Choroid plexus epithelial cell (primary cell): ENCODE data around the gene CORO7.
A peak's percentile ranks its signal among the peaks of the same experiment; 100 is the strongest.

Experiments used
- DNase-seq: peaks from one replicate; pipeline ENCODE4 v3.0.0-alpha.2; 2010; ENCODE audit warnings: low read depth
- H3K4me3 ChIP-seq: 2 replicates; pipeline ENCODE4 v1.5.1; 2011; ENCODE audit warnings: low read depth, mild to moderate bottlenecking, control low read depth, low read length, moderate library complexity
- TF ChIP-seq, protein P1 (sequence below): conservative IDR thresholded peaks from 2 replicates; pipeline ENCODE4 v1.5.1; 2011; ENCODE audit warnings: low read depth, mild to moderate bottlenecking, control low read depth, inconsistent platforms, low read length, moderate library complexity

The CORO7 gene

DNA sequence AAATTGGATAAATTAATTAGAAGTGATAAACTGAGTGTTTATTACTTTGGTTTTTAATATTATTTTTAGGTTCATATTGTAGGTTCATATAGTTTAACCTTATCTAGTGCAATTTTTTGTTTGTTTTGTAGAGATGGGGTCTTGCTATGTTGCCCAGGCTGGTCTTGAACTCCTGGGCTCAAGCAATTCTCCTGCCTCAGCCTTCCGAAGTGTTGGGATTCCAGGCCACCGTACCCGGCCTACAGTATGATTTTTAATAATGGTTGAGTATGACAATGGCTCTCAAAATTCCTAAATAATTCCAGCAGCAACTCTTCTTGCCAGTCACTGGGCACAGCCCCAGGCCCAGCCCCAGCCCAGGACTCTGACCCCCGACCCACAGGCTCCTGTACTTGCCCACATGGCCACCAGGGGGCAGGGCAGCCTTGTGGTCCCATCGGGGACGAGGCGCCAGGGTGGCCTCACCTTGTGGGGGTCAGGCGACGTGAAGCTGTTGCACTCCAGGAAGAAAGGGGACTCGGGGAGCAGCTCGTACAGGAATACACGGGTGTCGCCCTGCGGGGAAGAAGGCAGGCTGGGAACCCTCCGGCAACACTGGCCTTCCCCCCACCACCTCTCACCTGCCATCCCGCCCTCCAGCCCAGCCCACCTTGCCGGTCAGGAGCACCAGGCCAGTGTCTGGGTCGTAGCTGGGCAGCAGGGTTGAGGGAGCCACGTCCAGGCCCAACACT lies 57.4 kb downstream of the CORO7 start:
- TF ChIP-seq, protein P1, sequence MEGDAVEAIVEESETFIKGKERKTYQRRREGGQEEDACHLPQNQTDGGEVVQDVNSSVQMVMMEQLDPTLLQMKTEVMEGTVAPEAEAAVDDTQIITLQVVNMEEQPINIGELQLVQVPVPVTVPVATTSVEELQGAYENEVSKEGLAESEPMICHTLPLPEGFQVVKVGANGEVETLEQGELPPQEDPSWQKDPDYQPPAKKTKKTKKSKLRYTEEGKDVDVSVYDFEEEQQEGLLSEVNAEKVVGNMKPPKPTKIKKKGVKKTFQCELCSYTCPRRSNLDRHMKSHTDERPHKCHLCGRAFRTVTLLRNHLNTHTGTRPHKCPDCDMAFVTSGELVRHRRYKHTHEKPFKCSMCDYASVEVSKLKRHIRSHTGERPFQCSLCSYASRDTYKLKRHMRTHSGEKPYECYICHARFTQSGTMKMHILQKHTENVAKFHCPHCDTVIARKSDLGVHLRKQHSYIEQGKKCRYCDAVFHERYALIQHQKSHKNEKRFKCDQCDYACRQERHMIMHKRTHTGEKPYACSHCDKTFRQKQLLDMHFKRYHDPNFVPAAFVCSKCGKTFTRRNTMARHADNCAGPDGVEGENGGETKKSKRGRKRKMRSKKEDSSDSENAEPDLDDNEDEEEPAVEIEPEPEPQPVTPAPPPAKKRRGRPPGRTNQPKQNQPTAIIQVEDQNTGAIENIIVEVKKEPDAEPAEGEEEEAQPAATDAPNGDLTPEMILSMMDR, result peak; percentile 91
- DNase-seq, result no peak
- no peak overlapping the region for H3K4me3 ChIP-seq

DNA sequence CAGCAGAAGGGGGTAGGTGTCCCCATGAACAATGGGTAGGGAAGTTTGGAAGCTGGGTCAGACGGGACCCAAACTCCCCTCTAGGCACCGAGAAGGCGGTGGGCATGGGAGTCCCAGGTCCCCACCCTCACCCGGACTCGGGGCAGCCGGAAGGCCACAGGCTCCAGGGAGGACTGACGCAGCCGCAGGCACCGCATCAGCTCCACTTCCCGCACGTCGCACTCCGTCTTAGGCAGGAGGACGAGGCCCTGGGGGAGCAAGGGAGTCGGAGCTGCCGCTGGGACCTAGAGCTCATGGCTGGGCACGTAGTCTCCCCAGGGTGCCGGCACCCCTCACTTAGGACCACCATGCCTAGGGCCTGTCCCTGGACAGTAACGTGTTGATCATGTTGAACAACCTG lies 58.2 kb downstream of the CORO7 start:
- H3K4me3 ChIP-seq, result no peak overlapping the region
- no peak for DNase-seq
- TF ChIP-seq, protein P1, result no peak

DNA sequence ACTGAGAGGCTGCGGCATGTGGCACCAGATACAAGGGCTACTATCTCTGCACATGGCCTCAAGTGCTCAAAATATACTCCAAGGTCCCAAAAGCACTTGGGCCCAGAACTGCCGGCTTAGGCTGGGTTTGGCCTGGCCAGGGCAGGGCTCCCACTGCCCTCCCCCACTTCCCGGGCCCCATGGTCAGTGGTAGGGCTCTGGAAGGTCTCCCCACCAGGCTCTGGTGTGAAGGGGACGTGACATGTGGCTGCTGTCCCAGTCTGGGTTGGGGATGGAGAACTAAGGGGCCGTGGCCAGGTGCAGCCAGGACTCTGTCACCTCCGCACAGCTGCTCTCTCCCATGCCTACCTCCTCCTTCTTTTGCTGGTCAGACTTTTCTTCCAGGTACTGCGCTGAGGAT lies 59.6 kb downstream of the CORO7 start:
- TF ChIP-seq, protein P1, result no peak
- no peak for DNase-seq
- H3K4me3 ChIP-seq, result no peak overlapping the region

DNA sequence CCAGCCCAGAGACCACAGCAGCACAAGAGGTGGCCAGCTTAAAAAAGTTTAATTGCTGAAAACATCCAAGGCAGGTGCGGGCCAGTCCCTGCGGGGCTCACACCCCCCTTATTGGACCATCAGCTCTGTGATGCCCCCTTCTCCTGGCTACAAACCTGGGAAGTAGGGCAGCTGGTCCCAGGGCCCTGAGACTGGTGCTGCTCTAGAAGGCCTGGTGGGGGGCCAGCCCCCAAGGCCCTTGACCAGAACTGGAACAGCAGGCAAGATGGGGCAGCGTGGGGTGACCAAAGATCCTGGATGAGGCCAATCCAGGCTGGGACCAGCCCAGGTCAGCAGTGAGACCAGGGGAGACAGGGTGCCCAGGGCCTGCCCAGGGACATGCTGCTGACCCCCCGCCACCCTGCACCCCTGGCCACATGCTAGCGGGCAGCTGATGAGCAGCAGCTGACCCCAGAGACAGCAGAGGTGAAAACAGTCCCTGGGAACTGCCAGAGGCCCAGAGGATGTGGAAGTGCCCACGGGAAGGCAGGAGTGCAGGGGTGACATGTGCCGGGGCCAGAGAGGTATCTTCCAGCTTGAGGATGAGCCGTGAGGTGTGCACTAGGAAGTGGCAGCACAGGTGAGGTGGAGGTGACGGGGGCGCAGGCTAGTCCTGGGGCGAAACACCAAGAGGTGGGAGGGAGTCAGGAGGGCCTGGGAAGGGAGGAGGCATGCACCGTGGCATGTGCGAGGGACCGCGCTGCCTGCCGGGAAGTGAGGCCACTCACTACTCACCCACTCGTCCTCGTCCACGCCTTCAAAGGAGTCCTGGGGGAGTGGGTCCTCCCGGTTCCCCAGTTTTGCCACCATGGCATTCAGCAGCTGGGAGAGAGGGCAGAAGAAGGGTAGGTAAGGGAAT lies 61.6 kb downstream of the CORO7 start:
- TF ChIP-seq, protein P1, result no peak
- no peak for DNase-seq
- H3K4me3 ChIP-seq, result no peak overlapping the region

DNA sequence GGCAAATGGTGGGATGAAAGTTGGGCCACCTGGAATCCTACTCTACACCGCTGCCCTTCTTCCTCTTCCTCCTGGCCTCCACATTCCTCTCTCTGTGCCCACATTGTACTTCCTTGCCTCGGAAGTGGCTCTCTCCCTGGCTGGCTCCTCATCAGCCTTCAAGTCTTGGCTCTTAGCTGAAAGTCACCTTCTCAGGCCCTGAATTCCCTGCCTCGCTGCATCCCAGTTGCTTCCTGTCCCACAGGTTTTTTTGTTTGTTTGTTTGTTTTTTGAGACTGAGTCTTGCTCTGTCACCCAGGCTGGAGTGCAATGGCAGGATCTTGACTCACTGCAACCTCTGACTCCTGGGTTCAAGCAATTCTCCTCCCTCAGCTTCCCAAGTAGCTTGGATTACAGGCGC lies 62.7 kb downstream of the CORO7 start:
- TF ChIP-seq, protein P1, result no peak
- H3K4me3 ChIP-seq, result no peak overlapping the region
- DNase-seq, result no peak

DNA sequence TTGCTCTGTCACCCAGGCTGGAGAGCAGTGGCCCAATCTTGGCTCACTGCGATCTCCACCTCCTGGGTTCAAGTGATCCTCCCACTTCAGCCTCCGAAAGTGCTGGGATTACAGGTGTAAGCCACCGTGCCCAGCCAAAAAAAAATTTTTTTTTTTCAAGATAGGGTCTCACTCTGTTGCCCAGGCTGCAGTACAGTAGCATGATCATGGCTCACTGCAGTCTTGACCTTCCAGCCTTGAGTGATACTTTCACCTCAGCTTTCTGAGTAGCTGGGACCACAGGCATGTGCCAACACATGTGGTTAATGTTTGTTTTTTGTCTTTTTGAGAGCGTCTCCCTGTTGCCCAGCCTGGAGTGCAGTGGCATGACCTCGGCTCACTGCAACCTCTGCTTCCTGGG lies 63.6 kb downstream of the CORO7 start:
- H3K4me3 ChIP-seq, result no peak overlapping the region
- TF ChIP-seq, protein P1, result no peak
- no peak for DNase-seq

DNA sequence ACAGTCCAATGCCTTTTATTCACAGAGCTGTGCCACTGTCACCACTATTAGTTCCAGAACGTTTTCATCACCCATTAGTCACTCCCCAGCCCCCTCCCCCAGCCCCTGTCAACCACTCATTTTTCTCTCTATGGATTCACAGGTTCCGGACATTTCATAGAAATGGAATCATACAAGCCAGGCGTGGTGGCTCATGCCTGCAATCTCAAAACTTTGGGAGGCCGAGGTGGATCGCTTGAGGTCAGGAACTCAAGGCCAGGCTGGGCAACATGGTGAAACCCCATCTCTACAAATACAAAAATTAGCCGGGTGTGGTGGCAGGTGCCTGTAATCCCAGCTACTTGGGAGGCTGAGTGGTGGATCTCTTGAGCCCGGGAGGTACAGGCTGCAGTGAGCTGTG lies 64.5 kb downstream of the CORO7 start:
- TF ChIP-seq, protein P1, result no peak
- no peak for DNase-seq
- no peak overlapping the region for H3K4me3 ChIP-seq
